Dedifferentiated amniotic fluid mesenchymal stem cell (primary cell): Measurements from ENCODE around the gene CLSTN1.

Source experiments
- DNase-seq: peaks from one replicate; pipeline ENCODE4 v3.0.0-alpha.2; 2016; ENCODE audit errors: extremely low spot score

CLSTN1 gene

DNA sequence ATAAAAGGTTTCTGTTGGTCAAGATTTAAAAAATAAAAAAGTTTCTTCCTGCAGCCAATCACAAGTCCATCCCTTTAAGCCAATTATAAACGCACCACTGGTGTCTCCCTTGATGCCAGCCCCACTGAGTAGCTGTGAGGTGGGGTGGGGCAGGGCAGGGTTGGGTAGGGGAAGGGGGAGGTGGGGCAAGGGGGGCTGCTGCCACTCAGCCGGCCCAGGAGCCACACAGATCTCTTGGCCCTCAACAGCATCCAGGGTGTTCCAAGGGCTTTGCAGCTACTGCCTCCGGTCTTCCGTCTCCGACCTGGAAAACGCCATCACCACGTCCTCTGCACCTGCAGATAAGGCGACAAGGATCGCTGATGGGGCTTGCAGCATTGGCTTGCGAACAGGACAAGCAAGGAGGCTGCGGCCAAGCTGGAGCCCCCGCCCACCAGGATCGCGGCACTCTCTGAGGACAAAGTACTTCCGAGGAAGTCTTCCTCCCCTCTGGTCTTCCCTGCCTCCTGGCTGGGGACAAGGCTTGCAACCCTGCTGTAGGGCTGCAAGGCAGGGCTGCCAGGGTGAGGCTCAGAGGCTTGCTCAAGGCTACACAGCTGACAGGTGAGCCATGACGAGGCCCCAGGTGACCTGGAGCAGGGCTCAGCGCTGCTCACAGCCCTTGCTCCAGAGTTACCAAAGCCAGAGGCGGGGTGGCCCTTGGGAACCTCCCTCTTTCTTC, 26.8 kb upstream of the CLSTN1 start:
- DNase-seq, result no peak

DNA sequence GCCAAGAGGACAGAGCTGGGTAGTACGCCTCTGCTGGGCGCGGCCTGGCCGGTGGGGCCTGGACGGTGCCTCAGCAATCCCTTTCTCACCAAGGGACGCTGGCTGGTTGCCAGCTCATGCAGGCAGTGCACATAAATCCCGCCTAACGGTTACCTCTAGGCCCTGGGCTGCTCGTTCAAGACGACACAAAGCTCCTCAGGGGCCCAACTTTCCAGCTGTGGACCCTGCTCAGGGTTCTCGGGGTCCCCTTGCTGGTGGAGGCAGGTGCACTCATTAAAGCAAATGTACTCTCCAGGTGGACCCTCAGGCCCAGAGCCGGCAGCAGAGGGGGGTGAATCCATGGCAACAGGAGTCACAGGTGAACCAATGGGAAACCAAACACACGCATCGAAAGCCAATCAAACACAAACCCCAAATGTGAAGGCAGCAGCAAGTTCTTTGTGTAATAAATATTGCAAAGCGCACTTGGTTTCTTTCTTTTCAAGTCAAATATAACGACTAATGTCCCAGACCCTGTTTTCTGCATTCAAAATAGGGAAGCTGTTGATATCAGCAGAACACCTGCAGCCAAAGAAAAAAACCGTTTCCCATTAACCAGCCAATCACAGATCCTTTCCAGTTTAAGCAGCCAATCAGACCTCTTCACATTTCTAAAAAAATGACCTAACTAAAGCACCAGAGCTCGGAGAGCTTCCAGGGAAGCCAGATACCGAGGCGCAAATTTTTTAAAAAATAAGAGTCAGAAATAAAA, 26.1 kb upstream of the CLSTN1 start:
- no peak for DNase-seq

DNA sequence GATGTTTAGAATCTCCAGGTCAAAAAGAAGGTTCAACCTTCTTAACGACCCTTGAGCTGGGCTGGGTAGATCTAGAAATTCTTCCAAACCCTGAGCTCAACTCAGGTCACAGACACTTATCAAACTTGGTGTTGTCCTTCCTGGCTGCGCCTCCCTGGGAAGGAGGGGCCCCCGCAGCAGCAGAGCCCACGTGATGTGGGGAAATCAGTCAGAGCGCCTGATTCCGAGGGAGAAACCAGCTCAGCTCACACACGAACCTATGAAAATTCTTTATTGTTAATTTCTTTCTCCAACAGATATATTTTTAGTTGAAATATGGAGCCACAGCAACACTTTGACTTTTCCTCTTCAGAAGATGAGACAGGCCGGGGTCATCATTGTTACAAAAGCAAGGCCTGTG, 24.3 kb upstream of the CLSTN1 start:
- no peak for DNase-seq

DNA sequence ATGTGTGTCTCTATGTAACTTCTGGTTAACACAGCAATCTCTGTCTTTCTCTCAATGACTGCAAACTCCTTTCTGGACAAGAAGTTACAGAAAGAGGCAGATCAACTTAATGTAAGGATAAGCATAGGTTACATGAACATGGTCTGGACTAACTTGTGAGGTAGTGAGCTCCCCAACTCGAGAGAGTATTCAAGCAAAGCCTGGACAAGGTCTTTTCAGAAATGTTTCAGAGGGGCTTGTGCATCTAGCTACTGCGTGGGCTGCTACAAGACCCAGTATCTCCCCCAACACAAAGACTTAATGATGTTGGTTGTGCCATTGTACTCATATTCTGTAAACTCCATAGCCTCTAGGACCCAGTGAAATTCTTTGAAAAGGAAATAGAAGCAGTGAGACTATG, 23.5 kb upstream of the CLSTN1 start:
- DNase-seq, result no peak

DNA sequence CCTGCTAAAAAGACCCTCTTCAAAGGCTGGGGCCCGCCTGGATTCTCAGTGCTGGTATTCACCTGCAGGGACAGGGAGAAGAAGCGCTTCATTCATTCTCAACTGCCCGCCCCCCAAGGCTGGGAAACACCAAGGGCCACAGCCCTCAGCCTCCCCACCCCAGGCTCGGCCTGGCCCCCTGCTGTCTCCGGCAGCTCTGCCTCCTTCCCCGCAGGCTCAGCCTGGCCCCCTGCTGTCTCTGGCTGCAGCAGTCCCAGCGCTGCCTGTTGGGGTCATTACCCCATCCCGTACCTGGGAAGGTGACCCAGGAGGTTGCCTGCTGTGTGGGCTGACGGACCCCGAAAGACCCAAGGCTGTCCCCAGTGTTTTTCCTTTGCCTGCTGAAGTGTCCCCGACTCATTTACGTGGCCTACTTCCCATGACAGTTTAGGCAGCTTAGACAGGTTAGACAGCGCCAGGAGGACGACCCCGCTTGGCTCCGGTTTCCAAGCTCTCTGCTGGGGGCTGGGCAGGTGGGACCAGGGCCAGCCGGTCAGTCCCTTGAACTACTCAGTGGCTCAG, 22.9 kb upstream of the CLSTN1 start:
- DNase-seq, result no peak

DNA sequence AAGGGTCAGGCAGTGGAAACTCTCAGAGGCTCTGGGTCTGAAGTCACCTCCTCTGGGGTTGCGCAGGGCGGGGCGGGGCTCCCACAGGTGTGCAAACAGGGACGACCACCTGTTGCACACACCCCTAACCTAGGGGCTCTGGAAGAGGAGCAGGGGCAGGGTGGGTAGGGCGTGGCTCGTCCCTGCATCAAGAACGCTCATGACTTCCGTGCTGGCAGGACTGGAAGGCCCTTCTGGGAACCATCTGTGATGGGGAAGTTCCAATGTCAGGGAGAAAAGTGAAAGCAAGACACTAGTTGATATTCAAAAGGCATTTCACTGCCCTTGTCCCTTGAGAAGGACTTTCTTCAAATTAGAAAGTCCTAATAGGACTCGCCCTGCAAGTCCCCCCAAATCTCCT, 22.1 kb upstream of the CLSTN1 start:
- no peak for DNase-seq

DNA sequence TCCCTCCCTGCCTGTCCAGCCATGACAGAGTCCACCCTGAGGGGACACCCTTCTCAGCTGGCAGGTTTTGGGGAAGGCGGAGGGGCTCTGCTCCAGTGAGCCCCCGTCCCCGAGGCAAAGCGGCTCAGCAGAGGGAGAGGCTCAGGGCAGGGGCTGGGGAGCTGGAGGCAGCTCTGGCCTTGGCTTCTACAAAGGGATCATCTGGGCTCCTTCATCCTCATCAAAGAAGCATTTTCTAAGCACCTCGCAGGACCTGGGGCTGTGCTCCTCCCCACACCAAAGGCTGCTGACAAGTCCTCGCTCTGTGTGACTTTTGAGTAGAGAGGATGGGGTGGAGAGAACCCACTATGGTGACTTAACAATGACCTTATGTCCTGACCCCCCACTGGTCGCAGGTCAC, 21.0 kb upstream of the CLSTN1 start:
- no peak for DNase-seq

DNA sequence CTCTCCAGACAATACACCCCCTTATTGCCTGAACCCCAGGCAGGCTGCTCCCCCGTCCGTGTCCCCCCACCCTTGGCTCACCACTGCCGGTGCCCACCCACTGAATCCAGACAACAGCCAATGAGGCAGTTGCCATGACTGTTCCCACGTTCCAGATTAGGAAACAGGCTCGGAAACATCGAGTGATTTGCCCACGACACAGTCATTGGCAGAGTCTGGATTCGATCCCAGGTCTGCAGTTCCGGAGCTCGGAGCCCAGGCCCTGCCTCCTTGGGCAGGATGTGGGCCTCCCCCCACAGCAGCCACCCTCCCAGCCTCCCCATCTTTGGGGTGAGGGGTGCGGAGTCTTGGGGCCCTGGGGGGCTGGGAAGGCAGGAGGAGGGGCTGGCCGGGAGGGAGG, 20.3 kb upstream of the CLSTN1 start:
- DNase-seq, result no peak

DNA sequence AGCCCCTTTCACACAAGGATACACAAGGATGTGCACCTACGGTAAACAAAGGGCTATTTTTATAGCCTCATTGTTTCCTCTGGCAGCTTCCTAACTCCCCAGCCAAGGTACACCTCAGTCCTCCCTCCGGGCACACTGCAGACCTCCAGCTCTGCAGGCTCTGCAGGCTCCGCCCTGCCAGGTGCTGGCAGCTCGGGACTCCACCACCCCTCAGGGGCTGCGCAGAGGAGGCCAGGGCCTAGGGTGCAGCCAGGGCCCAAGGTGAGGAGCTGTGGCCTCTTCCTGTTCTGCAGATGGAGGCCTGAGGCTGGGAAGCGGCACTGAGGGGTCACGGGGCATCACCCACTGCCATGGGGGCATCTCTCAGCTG, 19.8 kb upstream of the CLSTN1 start:
- no peak for DNase-seq

DNA sequence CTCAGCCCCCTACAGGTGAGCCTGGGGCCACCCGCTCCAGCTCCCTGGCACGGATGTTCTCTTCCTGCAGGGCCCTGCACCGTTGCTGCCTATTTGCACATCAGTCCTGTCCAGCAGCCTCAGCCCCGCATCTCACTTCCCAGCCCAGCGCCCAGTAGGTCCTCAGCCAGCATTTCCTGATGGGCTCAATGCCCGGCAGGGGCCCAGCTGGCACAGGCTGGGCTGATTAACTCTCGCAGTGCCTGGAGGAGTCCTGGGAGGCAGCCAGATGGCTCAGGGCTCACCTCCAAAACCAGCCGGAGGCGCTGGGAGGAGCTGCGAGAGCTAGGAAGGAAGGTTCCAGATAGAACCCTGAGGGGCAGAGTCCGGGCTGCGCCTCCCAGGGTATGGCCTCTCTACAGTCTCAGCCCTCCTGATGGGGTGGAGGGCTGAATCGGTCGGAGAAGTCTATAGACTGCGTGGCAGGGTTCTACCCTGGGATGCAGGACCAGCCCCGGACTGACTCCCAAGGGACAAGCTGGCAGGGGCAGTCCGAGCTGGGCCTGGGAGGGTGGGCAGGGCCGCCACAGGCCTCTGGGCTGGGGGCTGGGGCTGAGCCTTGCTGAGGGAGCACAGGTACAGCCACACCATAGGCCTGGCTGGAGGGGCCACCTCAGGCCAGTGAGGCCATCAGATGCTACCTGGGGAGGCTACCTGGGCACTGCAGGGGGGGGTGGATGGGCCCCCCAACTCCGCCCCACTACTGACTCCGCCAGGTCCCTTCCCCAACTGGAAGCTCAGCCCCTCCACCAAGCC, 19.2 kb upstream of the CLSTN1 start:
- no peak for DNase-seq

DNA sequence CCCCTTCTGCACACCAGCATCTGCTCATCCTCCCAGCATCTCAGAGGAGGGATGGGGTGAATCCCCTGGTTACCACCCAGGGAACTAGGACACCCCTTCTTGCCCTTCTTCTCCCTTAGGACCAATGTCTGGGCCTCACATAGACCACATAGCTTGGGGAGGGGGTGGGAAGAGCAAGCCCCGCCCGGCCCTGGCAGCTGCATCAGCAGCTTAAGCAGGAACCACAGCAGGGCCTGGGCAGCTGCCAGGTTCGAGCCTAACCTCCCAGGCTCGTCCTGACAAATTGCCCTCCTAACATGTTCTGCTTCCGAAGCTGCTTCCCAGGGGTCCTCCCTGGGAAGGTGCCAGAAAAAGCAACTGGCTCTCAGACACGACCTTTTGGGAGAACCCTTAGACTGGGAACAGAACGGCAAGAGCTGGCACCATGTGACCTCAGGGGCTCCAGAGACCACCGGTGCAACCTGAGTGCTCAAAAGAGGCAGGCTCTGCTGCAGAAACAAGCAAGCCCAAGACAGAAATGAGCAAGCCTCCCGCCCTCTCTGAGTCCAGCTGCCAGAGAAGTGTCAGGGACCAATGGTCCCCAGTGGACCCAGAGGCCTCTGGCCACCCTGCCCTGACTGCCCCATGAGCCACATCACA, 18.4 kb upstream of the CLSTN1 start:
- DNase-seq, result no peak

DNA sequence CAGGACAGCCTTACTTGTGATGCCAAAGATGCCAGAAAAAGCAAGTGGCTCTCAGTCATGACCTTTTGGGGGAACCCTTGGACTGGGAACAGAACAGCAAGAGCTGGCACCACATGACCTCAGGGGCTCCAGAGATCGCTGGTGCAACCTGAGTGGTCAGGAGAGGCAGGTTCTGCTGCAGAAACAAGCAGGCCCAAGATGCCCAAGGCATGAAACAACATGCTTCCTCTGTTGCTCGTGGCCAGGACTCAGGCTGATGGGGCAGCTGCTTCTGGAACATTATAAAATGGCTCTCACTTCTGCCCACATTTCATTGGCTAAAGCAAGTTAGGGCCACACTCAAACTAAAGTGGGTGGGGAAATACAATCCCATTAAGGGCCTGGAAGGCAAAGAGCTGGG, 17.7 kb upstream of the CLSTN1 start:
- no peak for DNase-seq

DNA sequence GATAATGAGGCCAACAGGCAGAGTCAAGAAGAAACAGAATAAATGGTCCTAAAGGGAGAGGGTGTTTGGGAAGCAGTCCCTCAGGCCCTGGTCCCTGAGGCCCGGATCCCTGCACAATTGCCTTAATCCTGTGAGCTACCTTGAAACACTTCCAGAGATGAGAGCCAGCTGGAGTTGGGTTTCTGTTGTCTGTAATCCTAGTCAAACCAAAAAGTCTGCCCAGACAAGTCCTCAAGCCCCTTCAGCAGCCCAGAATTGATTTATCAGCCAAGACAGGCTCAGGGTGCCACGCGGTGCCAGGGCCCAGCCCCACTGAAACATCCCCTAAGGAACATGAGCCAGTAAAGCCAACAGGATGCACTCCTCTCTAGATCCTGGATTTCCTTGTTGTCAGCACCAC, 16.4 kb upstream of the CLSTN1 start:
- no peak for DNase-seq

DNA sequence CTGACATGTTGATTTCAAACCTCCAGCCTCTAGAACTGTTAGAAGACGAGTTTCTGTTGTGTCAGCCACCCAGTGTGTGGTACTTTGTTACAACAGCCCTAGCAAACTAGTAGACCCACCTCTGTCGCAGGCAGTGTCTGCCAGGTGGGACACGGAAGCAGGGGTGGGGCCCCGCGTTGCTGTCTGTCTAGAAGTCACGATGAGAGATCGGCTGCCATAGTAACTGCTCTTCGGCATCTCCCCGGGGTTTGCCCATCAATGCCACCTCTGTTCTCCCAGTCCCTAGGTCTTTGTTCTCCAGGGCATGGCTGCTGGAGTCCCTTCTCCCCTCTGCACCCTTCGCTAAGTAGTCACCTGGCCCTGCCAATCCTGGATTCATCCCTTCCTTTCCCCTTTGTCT, 15.2 kb upstream of the CLSTN1 start:
- DNase-seq, result no peak

DNA sequence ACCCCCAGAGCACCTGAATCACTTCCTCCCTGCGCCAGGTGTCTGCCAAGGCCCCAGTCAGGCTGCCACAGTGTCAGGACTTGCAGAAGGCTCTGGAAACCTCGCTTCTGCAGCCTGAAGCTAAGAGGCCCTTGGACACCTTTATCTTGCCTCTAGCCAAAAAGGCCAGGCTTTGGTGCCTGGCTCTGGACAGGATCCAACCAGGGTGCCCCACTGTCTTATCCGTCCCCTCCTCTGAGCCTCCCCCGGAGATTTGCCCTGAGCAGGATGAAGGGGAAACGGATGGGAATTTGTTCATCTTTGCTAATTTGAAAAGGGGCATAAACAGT, 12.8 kb upstream of the CLSTN1 start:
- no peak for DNase-seq

DNA sequence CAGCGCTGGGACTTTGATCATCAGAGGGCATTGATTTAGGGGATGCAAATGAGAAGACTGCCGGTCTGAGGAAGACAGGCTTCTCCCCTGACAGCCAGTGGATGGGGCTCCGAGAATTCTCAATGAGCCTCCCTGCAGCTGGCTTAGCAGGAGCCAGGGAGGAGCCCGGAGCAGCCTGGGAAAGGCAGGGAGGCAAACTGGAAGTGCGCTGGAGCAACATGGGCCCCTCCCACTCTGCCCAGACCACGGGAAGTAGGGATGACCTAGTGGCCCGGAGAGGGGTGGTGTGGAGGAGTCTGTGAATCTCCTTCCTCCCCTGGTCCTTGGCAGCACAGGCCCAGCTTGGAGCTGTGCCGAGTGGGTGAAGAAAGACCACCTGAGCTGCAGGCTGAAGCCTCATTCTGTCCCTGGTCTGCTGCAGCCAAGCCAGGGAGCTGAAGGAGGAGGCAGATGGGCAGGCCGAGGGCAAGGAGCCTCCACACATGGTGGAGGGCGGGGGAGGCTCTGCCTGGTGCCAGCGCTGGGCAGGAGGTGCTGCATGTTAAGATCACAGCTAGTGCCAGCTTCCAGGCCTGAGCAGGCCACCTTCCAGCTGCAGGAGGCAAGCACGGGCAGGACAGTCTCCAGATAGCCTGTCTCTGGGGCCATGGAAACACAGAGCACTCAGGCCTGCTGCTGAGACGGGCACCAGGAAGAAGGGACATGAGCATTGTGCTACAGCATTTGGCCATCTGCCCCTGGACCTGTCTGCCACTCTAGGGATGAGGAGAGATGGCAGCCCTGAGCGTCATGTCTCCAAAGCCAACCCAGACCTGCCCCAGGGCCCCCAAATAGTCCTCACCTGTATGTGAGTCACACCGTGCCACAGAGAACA, 12.2 kb upstream of the CLSTN1 start:
- no peak for DNase-seq

DNA sequence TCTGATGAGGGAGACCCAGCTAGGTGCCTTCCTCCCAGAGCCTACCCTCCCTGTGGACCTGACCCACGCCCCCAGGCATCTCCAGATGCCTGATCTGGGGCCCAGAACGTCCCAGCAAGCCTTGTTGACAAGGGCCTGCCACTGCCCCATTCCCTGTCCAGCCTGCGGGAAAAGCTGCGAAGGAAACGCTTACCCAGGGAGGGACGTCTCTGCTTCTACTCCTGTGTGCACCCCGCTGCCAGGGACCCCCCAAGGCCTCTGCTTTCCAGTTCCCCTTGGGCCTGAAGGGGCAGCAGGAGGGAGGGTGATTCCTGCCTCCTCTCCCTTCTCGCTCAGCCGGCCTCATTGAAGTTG, 11.6 kb upstream of the CLSTN1 start:
- no peak for DNase-seq

DNA sequence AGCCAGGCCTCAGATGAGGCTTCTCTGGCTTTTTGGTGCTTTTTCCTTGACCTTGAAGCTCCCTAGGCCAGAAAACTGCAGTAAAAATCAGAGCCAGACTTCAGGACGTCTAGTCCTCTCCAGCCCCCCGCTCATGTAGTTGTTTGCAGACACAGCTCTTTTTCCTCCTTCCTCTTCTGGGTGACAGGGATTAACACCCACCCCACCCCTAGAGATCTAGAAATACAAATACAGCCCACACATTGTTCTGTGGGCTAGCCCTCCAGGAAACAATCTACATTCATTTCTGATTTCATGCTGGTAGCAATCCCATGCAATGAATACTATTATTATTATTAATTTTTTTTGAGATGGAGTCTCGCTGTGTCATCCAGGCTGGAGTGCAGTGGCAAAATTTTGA, 9.9 kb upstream of the CLSTN1 start:
- no peak for DNase-seq

DNA sequence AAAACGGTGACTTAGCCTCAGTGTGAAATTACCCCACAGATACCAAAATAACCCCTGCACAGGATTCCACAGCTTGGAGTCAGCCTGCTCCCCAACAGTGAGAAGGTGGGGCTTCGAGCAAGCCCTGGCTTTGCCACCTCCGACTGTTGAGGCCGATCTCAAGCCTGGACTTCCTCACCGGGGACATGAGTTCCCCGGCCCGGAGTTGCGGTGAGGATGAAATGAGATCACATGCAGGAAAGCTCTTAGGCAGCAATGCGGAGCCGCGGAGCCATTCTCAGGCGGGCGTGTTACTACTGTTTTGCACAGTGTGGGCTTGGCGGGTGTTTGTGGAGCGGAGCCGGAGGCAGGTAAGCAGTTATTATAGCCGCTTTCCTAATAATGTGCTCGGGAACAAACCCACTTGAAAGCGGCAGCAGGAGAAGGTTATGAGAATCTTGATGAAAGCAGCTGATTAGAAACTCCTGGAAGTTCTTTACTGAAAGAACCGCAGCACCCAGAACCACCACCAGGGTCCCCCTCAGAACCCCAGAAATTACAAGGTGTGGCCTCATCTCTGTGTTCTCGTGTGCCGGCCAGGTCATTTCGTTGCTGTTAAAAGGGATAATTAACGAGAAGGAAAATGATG, 3.9 kb upstream of the CLSTN1 start:
- no peak for DNase-seq

DNA sequence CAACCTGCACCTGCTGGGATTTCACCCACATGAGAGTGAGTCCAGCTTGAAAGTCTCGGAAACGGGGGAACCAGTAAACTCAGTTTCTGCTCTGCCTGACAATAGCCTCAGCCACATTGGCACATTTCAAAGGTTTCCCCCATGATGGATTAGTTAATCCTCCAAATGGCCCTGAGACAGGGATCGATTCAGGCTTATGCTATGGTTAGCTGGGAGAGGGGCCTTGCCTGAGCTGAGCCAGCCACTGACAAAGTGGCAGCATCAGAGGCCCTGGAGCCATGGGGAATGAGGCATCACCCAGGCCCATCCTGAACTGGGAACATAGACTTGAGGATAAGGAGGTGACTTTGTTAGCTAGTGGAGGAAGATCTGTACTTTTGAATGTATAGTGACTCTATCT, 2.9 kb upstream of the CLSTN1 start:
- no peak for DNase-seq

DNA sequence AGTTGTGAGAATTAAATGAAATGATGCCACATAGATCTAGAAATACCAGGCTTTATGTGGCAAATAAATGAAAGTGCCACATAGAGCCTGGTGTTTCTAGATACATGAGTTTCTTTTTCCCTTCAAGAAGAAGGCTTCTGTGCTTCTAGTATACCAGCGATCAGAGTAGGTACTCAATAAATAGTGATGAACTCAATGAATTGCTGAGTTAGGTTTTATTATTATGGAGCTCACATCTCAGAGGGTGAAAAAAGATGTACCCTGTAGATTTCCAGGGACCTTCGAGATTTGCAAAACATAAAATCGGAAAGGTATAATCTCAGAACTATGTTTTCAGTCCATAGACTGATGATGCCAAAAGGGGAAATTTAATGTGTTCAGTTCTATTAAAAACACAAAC, 2.3 kb upstream of the CLSTN1 start:
- DNase-seq, result no peak
